K562 (cell line): Measurements from ENCODE around the gene BMP10. TPM values are rescaled to one million over a fixed set of nuclear protein-coding genes. Genes with fewer than 3 reads are reported as not detected.

Experiments
- ATAC-seq: fragments of 200-7000 bp; cut with Tn5 transposase; 3 replicates; pipeline ENCODE4 v1.9.1; 2020; ENCODE audit warnings: moderate library complexity
- BruUV-seq: library from RNA; stranded (reverse); fragments of 400-500 nt; replicated peaks from 2 replicates; lab custom pipeline; 2021; lab: Mats Ljungman, UMichigan
- CTCF ChIA-PET: fragments of 300-600 bp; formaldehyde crosslinking; extraction: SDS; loops from one replicate; lab custom pipeline; 2021; ENCODE audit warnings: low intra/inter-chr PET ratio; lab: Yijun Ruan, JAX
- POLR2A ChIA-PET: fragments of 300-600, 350-650 bp; sonication (Branson Sonifier 250); formaldehyde crosslinking; extraction: SDS; loops from one replicate; lab custom pipeline; 2021; ENCODE audit warnings: antibody characterized with exemption, inconsistent platforms; lab: Yijun Ruan, JAX
- DNase-seq, 4 experiments: peaks; one replicate each; pipeline versions ENCODE4 v3.0.0 to v3.0.0-alpha.2; 2011 to 2018; ENCODE audit warnings: low spot score in 3 of 4, mixed read lengths in 3 of 4; ENCODE audit errors: extremely low read depth in 1 of 4
- FAIRE-seq: peaks from 2 replicates; lab custom pipeline; 2011; peaks lifted over from hg19 to GRCh38; lab: Jason Lieb, UNC
- H2AFZ ChIP-seq: 2 replicates; pipeline ENCODE4 v1.6.0; 2011; ENCODE audit warnings: low read depth, low read length, control low read depth, inconsistent platforms
- H3K27ac ChIP-seq: fragments of 200-600 bp; 3 replicates; pipeline ENCODE4 v1.8.0; 2011; ENCODE audit warnings: low read depth, mild to moderate bottlenecking, control low read depth, inconsistent platforms, low read length, moderate library complexity, mixed read lengths; ENCODE audit errors: extremely low read depth
- H3K27me3 ChIP-seq, 2 experiments: fragments of 300-600 bp in 1 of 2; 2 replicates in 1 of 2; 3 replicates in 1 of 2; pipeline versions ENCODE4 v1.6.0 to v1.8.0; 2011; ENCODE audit warnings: inconsistent platforms in 2 of 2, low read length in 2 of 2, mild to moderate bottlenecking in 1 of 2, mixed read lengths in 1 of 2, moderate library complexity in 1 of 2; ENCODE audit not compliant: control insufficient read depth in 2 of 2, insufficient read depth in 2 of 2
- H3K36me3 ChIP-seq: fragments of 300-600 bp; 3 replicates; pipeline ENCODE4 v1.8.0; 2011; ENCODE audit warnings: mild to moderate bottlenecking, low read length, inconsistent platforms; ENCODE audit not compliant: control insufficient read depth, insufficient read depth
- H3K4me1 ChIP-seq, 2 experiments: fragments of 200-600 bp in 1 of 2; replicated peaks in 1 of 2; 2 replicates in 1 of 2; 3 replicates in 1 of 2; pipeline versions ENCODE4 v1.5.1 to v1.8.0; 2011; ENCODE audit warnings: inconsistent platforms in 2 of 2, low read length in 2 of 2, mild to moderate bottlenecking in 1 of 2, mixed read lengths in 1 of 2, moderate library complexity in 1 of 2; ENCODE audit not compliant: control insufficient read depth in 2 of 2, insufficient read depth in 2 of 2
- H3K4me2 ChIP-seq: 2 replicates; pipeline ENCODE4 v1.6.1; 2011; ENCODE audit warnings: low read length, control low read depth, inconsistent platforms, mixed read lengths; ENCODE audit not compliant: insufficient read depth
- H3K4me3 ChIP-seq: fragments of 200-600 bp; sonication (generic), shearing (Covaris generic); 2 replicates; pipeline ENCODE4 v1.5.1; 2016; ENCODE audit warnings: control low read depth, inconsistent platforms
- H3K79me2 ChIP-seq: fragments of 200-600 bp; 3 replicates; pipeline ENCODE4 v1.8.0; 2011; ENCODE audit warnings: low read length, inconsistent platforms; ENCODE audit not compliant: control insufficient read depth, insufficient read depth
- H3K9ac ChIP-seq, 2 experiments: 2 replicates each; pipeline versions ENCODE4 v1.6.0 to v1.6.1; 2011; ENCODE audit warnings: low read depth in 2 of 2, low read length in 2 of 2, control low read depth in 1 of 2, inconsistent platforms in 1 of 2, mild to moderate bottlenecking in 1 of 2, mixed read lengths in 1 of 2; ENCODE audit not compliant: insufficient read depth in 1 of 2
- H3K9me1 ChIP-seq: one replicate; pipeline ENCODE4 v1.6.0; 2011; ENCODE audit warnings: inconsistent platforms, mild to moderate bottlenecking, low read length, moderate library complexity; ENCODE audit not compliant: control insufficient read depth, insufficient read depth
- H3K9me3 ChIP-seq: replicated peaks from 2 replicates; pipeline ENCODE4 v1.5.1; 2011; ENCODE audit warnings: low read depth, low read length, inconsistent platforms; ENCODE audit not compliant: control insufficient read depth, insufficient read depth
- H4K20me1 ChIP-seq: replicated peaks from 2 replicates; pipeline ENCODE4 v1.6.1; 2011; ENCODE audit warnings: low read length, inconsistent platforms, mixed read lengths; ENCODE audit not compliant: control insufficient read depth, insufficient read depth
- CBFA2T2 ChIP-seq: fragments of 450-650 bp; conservative IDR thresholded peaks from 2 replicates; pipeline ENCODE4 v1.6.1; 2017; ENCODE audit warnings: mild to moderate bottlenecking
- CEBPG ChIP-seq, 3 experiments: fragments of 200-800 bp in 1 of 3; sonication (Bioruptor generic) in 1 of 3; sonication (generic) in 1 of 3; formaldehyde crosslinking in 1 of 3; IDR thresholded peaks in 2 of 3; conservative IDR thresholded peaks in 1 of 3; 2 replicates each; pipeline versions ENCODE4 v1.6.1 to v1.8.0; 2016 to 2022; ENCODE audit warnings: missing compliant biosample characterization in 2 of 3, missing genetic modification characterization in 2 of 3, mild to moderate bottlenecking in 1 of 3, missing genetic modification reagents in 1 of 3
- CTBP1 ChIP-seq: fragments of 450-650 bp; IDR thresholded peaks from 2 replicates; pipeline ENCODE4 v1.6.1; 2016; ENCODE audit warnings: borderline replicate concordance
- DPF2 ChIP-seq: fragments of 450-650 bp; IDR thresholded peaks from 2 replicates; pipeline ENCODE4 v1.6.1; 2016
- FUS ChIP-seq: fragments of 200-400 bp; formaldehyde crosslinking; optimal IDR thresholded peaks from 2 replicates; pipeline ENCODE3; 2017; ENCODE audit warnings: low read depth, low read length
- ILF3 ChIP-seq: fragments of 450-650 bp; IDR thresholded peaks from 2 replicates; pipeline ENCODE4 v1.6.1; 2018; ENCODE audit warnings: antibody characterized with exemption, mild to moderate bottlenecking, moderate library complexity, borderline replicate concordance
- MTA2 ChIP-seq: fragments of 450-650 bp; IDR thresholded peaks from 2 replicates; pipeline ENCODE4 v1.6.1; 2016; ENCODE audit warnings: low read depth
- POLR2AphosphoS5 ChIP-seq: IDR thresholded peaks from 2 replicates; pipeline ENCODE4 v1.6.1; 2011; ENCODE audit warnings: mild to moderate bottlenecking, low read depth, low read length, moderate library complexity; ENCODE audit not compliant: control insufficient read depth, insufficient read depth
- RFX5 ChIP-seq: IDR thresholded peaks from 2 replicates; pipeline ENCODE4 v1.6.1; 2011; ENCODE audit warnings: low read depth, mild to moderate bottlenecking, improper control_type of control experiment, low read length
- ZNF24 ChIP-seq: fragments of 450-650 bp; IDR thresholded peaks from 2 replicates; pipeline ENCODE4 v1.6.1; 2016
- ZNF354B ChIP-seq: fragments of 250-450 bp; sonication (Bioruptor Pico); IDR thresholded peaks from 2 replicates; pipeline ENCODE4 v1.4.0; 2020
- ZSCAN29 ChIP-seq: fragments of 450-650 bp; IDR thresholded peaks from 2 replicates; pipeline ENCODE4 v1.6.1; 2017
- WGBS: fragments of 100-300 bp; shearing (Covaris generic); methylation state at CpG from one replicate; pipeline ENCODE4 v1.1.6; 2016; ENCODE audit warnings: low coverage, mixed read lengths; ENCODE audit not compliant: insufficient coverage; ENCODE audit errors: missing lambda C conversion rate; 5-methylcytosine and 5-hydroxymethylcytosine counted together
- in situ Hi-C: fragments of 300-500 bp; cut with MboI; formaldehyde crosslinking; loops from 4 replicates; pipeline ENCODE4 v1.15.0; 2018; ENCODE audit warnings: inconsistent platforms, mixed read lengths
- intact Hi-C: fragments of 100-400 bp; cut with micrococcal nuclease; formaldehyde crosslinking; loops from 2 replicates; pipeline ENCODE4 v1.14.2; 2022
- polyA plus RNA-seq, 8 experiments: library from polyadenylated mRNA; depleted of rRNA in 4 of 8; stranded (reverse) in 5 of 8; unstranded in 3 of 8; fragments of >200 nt; fragmentation: Nextera tagmentation in 2 of 8; fragmentation: Illumina TruSeq in 1 of 8; extraction: Ambion mirVana in 2 of 8; extraction: Trizol in 1 of 8; gene quantifications; 2 replicates each; pipeline versions ENCODE4 v1.2.1 to v1.2.3, GENCODE V29; 2011 to 2014; ENCODE audit warnings: inconsistent platforms in 1 of 8, missing spikeins in 1 of 8
- total RNA-seq, 7 experiments: library from RNA; depleted of rRNA in 6 of 7; stranded (reverse); fragments of >200 nt in 6 of 7; fragmentation: Illumina TruSeq in 2 of 7; extraction: Trizol in 2 of 7; gene quantifications; 2 replicates each; pipeline versions ENCODE4 v1.2.1 to v1.2.3, GENCODE V29; 2011 to 2021; ENCODE audit warnings: low replicate concordance in 1 of 7
- TF ChIP-seq, protein P1 (sequence below): sonication (generic); formaldehyde crosslinking; IDR thresholded peaks from 2 replicates; pipeline ENCODE4 v1.5.0; 2020; ENCODE audit warnings: missing genetic modification reagents
- TF ChIP-seq, protein P2 (sequence below), 2 experiments: IDR thresholded peaks; 2 replicates each; pipeline ENCODE4 v1.6.1; 2012; ENCODE audit warnings: improper control_type of control experiment in 2 of 2, low read depth in 2 of 2, low read length in 2 of 2, borderline replicate concordance in 1 of 2
- TF ChIP-seq, protein P3 (sequence below): fragments of 250-450 bp; sonication (Bioruptor Pico); IDR thresholded peaks from 2 replicates; pipeline ENCODE4 v1.9.0; 2021; ENCODE audit warnings: mild to moderate bottlenecking
- TF ChIP-seq, protein P4 (sequence below): sonication (generic); formaldehyde crosslinking; IDR thresholded peaks from 2 replicates; pipeline ENCODE4 v1.8.1; 2023; ENCODE audit warnings: mild to moderate bottlenecking, missing genetic modification reagents

The BMP10 gene
- total and polyA plus RNA-seq, 9 of the 15 experiments (the other 6 are each of a cell fraction or from before 2014, with no cell fraction given): 0.11 to 0.91 (median 0.43) TPM

DNA sequence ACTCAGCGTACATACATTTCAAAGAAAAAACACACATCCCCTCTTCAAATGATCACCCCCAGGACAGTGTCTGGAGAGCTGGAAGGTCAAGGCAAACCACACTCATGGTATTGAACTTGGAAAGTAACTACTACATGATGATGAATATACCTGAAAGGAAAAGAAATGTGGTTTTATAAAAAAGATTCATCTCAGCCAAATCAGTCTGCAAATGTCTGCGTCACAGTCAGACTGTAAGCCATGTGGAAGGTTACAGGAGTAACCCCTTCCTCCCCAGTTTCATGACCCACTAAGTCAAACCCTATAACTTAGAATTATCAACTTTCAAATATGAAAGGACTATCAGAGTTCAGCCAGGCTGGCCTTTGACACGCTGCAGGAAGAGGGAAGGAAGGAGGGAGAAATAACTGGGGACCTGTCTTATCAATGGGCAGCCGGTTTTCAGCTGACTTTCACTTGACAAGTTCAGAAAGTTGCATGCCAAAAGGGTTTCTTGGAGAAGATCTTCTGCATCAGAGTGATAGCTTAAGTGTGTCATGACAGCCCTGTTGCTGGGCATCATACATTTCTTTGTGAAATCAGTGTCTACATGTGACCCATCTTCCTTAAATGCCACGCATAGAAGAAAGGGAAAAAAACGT is 7.0 kb upstream of the BMP10 start:
- in situ Hi-C loops (no loop called here), intact Hi-C loops (no loop called here)
- H3K4me3 ChIP-seq: no peak overlapping the region
- DNase-seq (peak in 2 of 4 experiments; percentile 54 to 79), FAIRE-seq (peak; percentile 89), ATAC-seq (peak; percentile 59)
- H3K79me2 ChIP-seq: no peaks in the 10 kb centered on the region
- H3K9me3 ChIP-seq: no peaks in the 10 kb centered on the region
- peak overlapping the region; percentile 22; the same call in 1 of the 2 replicates for H3K4me2 ChIP-seq
- H4K20me1 ChIP-seq: no peaks in the 10 kb centered on the region
- H3K36me3 ChIP-seq: no peaks in the 10 kb centered on the region
- BruUV-seq: no TSS peak
- 0 out of 2 replicates have a peak overlapping the region, but pooled peaks have one; percentile 1 for H2AFZ ChIP-seq
- H3K27ac ChIP-seq: no peak overlapping the region
- WGBS: 5% methylated on average over 6 of the region's 6 CpGs
- no peaks in the 10 kb centered on the region for H3K9me1 ChIP-seq
- ChIA-PET POLR2A (no interaction called here), CTCF (no interaction called here)
- H3K27me3 ChIP-seq: no peaks in the 10 kb centered on the region
- H3K4me1 ChIP-seq: peaks cover 0 to 27% of the 10 kb centered on the region in 2 experiments; a peak in 3 of 5 replicates
- H3K9ac ChIP-seq: no peak overlapping the region
- TF ChIP-seq ZSCAN29 (no peak), CBFA2T2 (peak; percentile 87), CEBPG (CRISPR knock-in tag; IDR thresholded peaks at IDR 0.05) (no peak), CEBPG (tag; conservative IDR thresholded peaks at IDR 0.05 in 1 of 2, IDR thresholded peaks at IDR 0.05 in 1 of 2) (no peak), POLR2AphosphoS5 (peak; percentile 39; the same call in 1 of the 2 replicates), FUS (no peak), ZNF24 (no peak), CTBP1 (peak; percentile 20; the same call in 1 of the 2 replicates), MTA2 (peak; percentile 35; the same call in 1 of the 2 replicates), RFX5 (peak; percentile 67), ZNF354B (CRISPR knock-in tag) (no peak), DPF2 (peak; percentile 60), ILF3 (no peak)
- TF ChIP-seq, protein P1, sequence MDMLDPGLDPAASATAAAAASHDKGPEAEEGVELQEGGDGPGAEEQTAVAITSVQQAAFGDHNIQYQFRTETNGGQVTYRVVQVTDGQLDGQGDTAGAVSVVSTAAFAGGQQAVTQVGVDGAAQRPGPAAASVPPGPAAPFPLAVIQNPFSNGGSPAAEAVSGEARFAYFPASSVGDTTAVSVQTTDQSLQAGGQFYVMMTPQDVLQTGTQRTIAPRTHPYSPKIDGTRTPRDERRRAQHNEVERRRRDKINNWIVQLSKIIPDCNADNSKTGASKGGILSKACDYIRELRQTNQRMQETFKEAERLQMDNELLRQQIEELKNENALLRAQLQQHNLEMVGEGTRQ (CRISPR knock-in tag): no peak
- TF ChIP-seq, protein P2, sequence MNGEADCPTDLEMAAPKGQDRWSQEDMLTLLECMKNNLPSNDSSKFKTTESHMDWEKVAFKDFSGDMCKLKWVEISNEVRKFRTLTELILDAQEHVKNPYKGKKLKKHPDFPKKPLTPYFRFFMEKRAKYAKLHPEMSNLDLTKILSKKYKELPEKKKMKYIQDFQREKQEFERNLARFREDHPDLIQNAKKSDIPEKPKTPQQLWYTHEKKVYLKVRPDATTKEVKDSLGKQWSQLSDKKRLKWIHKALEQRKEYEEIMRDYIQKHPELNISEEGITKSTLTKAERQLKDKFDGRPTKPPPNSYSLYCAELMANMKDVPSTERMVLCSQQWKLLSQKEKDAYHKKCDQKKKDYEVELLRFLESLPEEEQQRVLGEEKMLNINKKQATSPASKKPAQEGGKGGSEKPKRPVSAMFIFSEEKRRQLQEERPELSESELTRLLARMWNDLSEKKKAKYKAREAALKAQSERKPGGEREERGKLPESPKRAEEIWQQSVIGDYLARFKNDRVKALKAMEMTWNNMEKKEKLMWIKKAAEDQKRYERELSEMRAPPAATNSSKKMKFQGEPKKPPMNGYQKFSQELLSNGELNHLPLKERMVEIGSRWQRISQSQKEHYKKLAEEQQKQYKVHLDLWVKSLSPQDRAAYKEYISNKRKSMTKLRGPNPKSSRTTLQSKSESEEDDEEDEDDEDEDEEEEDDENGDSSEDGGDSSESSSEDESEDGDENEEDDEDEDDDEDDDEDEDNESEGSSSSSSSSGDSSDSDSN (IDR thresholded peaks at IDR 0.05; ENCODE audit: borderline replicate concordance in 1 of 2, low read depth in 2 of 2, low read length in 2 of 2): no peak
- TF ChIP-seq, protein P3, sequence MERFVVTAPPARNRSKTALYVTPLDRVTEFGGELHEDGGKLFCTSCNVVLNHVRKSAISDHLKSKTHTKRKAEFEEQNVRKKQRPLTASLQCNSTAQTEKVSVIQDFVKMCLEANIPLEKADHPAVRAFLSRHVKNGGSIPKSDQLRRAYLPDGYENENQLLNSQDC (CRISPR knock-in tag): no peak
- TF ChIP-seq, protein P4, sequence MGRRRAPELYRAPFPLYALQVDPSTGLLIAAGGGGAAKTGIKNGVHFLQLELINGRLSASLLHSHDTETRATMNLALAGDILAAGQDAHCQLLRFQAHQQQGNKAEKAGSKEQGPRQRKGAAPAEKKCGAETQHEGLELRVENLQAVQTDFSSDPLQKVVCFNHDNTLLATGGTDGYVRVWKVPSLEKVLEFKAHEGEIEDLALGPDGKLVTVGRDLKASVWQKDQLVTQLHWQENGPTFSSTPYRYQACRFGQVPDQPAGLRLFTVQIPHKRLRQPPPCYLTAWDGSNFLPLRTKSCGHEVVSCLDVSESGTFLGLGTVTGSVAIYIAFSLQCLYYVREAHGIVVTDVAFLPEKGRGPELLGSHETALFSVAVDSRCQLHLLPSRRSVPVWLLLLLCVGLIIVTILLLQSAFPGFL (CRISPR knock-in tag): no peak
